T-cell (primary cell): Measurements from ENCODE around the gene CTSA. TPM values are rescaled to one million over a fixed set of nuclear protein-coding genes. Genes with fewer than 3 reads are reported as not detected.

Experiments used
- ATAC-seq, 4 experiments: fragments of 200-7000 bp in 3 of 4; fragments of 150-1000 bp in 1 of 4; cut with Tn5 transposase; replicated peaks in 1 of 4; 1 replicate in 3 of 4; 2 replicates in 1 of 4; pipeline ENCODE4 v1.10.0; 2021; ENCODE audit warnings: moderate library complexity in 3 of 4, mild to moderate bottlenecking in 2 of 4, moderate number of reproducible peaks in 1 of 4
- CTCF ChIA-PET, 2 donors: fragments of 300-600 bp; sonication (Branson Sonifier 250); formaldehyde crosslinking; loops; one replicate each; lab custom pipeline; 2022; ENCODE audit warnings: antibody characterized with exemption in 2 of 2; lab: Charles Lee
- POLR2A ChIA-PET, 2 donors: fragments of 300-600 bp; sonication (Branson Sonifier 250); formaldehyde crosslinking; loops; one replicate each; lab custom pipeline; 2022; ENCODE audit warnings: antibody characterized with exemption in 2 of 2; lab: Charles Lee
- DNase-seq, 35 experiments: peaks; one replicate each; pipeline versions ENCODE4 v3.0.0 to v3.0.0-alpha.2; 2013 to 2023
- H3K27ac ChIP-seq: one replicate; pipeline ENCODE4 v1.5.1; 2013; ENCODE audit warnings: low read length
- H3K27me3 ChIP-seq, 2 experiments: replicated peaks in 1 of 2; 1 replicate in 1 of 2; 2 replicates in 1 of 2; pipeline versions ENCODE4 v1.6.1 to v1.7.0; 2013; ENCODE audit warnings: low read length in 1 of 2, mixed read lengths in 1 of 2; ENCODE audit not compliant: control insufficient read depth in 2 of 2, insufficient read depth in 2 of 2; ENCODE audit errors: extremely low read depth in 1 of 2
- H3K36me3 ChIP-seq, 2 donors: 1 replicate in 1 of 2; 2 replicates in 1 of 2; pipeline versions ENCODE4 v1.6.1 to v1.7.0; 2013; ENCODE audit warnings: low read length in 1 of 2; ENCODE audit not compliant: control insufficient read depth in 2 of 2, insufficient read depth in 1 of 2; ENCODE audit errors: extremely low read depth in 1 of 2
- H3K4me1 ChIP-seq, 2 experiments: 1 replicate in 1 of 2; 2 replicates in 1 of 2; pipeline versions ENCODE4 v1.6.1 to v1.7.0; 2013; ENCODE audit warnings: low read length in 2 of 2, mixed read lengths in 1 of 2; ENCODE audit not compliant: insufficient read depth in 2 of 2, control insufficient read depth in 1 of 2; ENCODE audit errors: extremely low read depth in 1 of 2
- H3K4me3 ChIP-seq, 2 donors: 1 replicate in 1 of 2; 2 replicates in 1 of 2; pipeline versions ENCODE4 v1.5.1 to v1.7.0; 2013; ENCODE audit warnings: mild to moderate bottlenecking in 2 of 2, low read length in 1 of 2, moderate library complexity in 1 of 2; ENCODE audit not compliant: control insufficient read depth in 1 of 2; ENCODE audit errors: extremely low read depth in 1 of 2
- H3K9me3 ChIP-seq: 2 replicates; pipeline ENCODE4 v1.7.0; 2013
- H3K27ac Mint-ChIP-seq, 2 donors: one replicate each; pipeline ENCODE4 v1.8.0; 2020 to 2021; ENCODE audit warnings: mild to moderate bottlenecking in 2 of 2, mixed read lengths in 2 of 2
- H3K27me3 Mint-ChIP-seq, 2 donors: one replicate each; pipeline ENCODE4 v1.8.0; 2021 to 2022; ENCODE audit warnings: mixed read lengths in 2 of 2
- H3K36me3 Mint-ChIP-seq: one replicate; pipeline ENCODE4 v1.8.0; 2021; ENCODE audit warnings: mixed read lengths
- H3K4me1 Mint-ChIP-seq, 3 donors: one replicate each; pipeline ENCODE4 v1.8.0; 2020 to 2022; ENCODE audit warnings: mixed read lengths in 3 of 3, mild to moderate bottlenecking in 1 of 3
- H3K4me3 Mint-ChIP-seq, 3 donors: one replicate each; pipeline ENCODE4 v1.8.0; 2020 to 2022; ENCODE audit warnings: mild to moderate bottlenecking in 3 of 3, mixed read lengths in 3 of 3, moderate library complexity in 3 of 3
- H3K9me3 Mint-ChIP-seq, 3 donors: one replicate each; pipeline ENCODE4 v1.8.0; 2020 to 2022; ENCODE audit warnings: mixed read lengths in 3 of 3
- WGBS: methylation state at CpG from one replicate; pipeline ENCODE4 v1.1.5; 2013; ENCODE audit warnings: missing lambda C conversion rate; ENCODE audit not compliant: insufficient coverage; 5-methylcytosine and 5-hydroxymethylcytosine counted together
- total RNA-seq, 35 experiments: library from RNA in 6 of 35; stranded (reverse) in 6 of 35; fragments of 120-200 nt in 1 of 35; gene quantifications; one replicate each; pipeline versions ENCODE4 v1.2.1 to v1.2.4 and lab custom pipeline; 2013 to 2026

CTSA gene
- total RNA-seq, 5 donors from 2014 or later (not counting 1 experiment from before 2014, with no cell fraction given): 55.5 to 101 (median 85.1) TPM

DNA sequence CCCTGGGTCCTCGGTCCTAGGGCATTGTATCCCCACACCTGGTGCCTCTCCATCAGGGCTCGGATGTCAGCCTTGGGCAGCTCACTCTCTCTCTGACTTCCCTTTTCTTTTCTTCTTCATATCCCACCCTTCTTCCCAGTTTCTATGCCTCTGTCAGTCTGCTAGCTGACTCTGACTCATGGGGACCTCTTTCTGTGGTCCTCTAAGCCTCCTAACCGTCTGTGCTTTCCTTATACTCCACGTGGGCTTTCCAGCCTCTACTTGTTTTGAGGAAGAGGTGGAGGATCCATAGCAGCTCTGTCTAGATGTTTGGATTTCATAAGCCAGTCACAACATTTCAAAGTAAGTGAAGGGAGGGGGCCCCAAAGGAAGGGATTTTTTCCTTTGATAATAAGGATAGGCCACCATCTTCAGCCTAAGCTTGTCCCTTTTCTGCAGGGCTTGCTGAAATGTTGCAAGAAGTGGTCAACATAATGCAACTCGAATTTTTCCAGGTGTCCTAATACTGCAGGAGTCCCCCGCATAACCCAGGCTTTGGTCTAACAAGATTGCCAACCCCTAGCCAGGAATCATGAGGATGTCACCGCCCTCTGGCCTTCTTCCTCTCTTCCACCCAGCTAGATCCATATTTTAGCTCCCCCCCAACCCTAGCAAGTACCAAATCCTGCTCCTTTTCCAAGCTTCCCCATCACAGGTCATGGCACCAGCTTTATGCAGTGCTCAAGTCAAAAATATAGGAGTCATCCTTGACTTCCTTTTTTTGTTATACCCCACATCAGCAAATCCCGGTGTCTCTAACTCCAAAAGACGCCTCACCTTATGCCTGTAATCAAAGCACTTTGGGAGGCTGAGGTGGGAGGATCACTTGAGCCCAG is 29.6 kb downstream of the CTSA start:
- H3K9me3 ChIP-seq: no peaks in the 10 kb centered on the region
- ChIA-PET CTCF (no interaction called here), POLR2A (no interaction called here)
- Mint-ChIP-seq H3K4me3 (no peak overlapping the region), H3K36me3 (no peaks in the 10 kb centered on the region), H3K27me3 (peaks cover 24 to 41% of the 10 kb centered on the region in 2 donors), H3K4me1 (peaks cover 0 to 5% (median 3%) of the 10 kb centered on the region in 3 donors), H3K27ac (no peak overlapping the region), H3K9me3 (no peaks in the 10 kb centered on the region)
- no peak overlapping the region for H3K27ac ChIP-seq
- peaks cover 0 to 49% of the 10 kb centered on the region in 2 experiments for H3K27me3 ChIP-seq
- ATAC-seq (no peak), DNase-seq (no peak)
- 70% methylated on average over 5 of the region's 9 CpGs for WGBS
- H3K4me1 ChIP-seq: peaks cover 0 to 3% of the 10 kb centered on the region in 2 experiments
- H3K4me3 ChIP-seq: no peak overlapping the region
- no peaks in the 10 kb centered on the region for H3K36me3 ChIP-seq

GRCh38 chr20:45921337-45922189 is 30.4 kb downstream of the CTSA start:
- Mint-ChIP-seq H3K27me3 (peaks cover 16 to 32% of the 10 kb centered on the region in 2 donors), H3K9me3 (no peaks in the 10 kb centered on the region), H3K4me1 (peaks cover 0 to 5% (median 3%) of the 10 kb centered on the region in 3 donors), H3K27ac (no peak overlapping the region), H3K36me3 (no peaks in the 10 kb centered on the region), H3K4me3 (no peak overlapping the region)
- Histone ChIP-seq H3K27ac (no peak overlapping the region), H3K27me3 (peaks cover 0 to 42% of the 10 kb centered on the region in 2 experiments), H3K9me3 (no peaks in the 10 kb centered on the region), H3K4me3 (no peak overlapping the region), H3K4me1 (peaks cover 0 to 3% of the 10 kb centered on the region in 2 experiments), H3K36me3 (no peaks in the 10 kb centered on the region)
- 78% methylated on average over 6 of the region's 11 CpGs for WGBS
- POLR2A ChIA-PET: no interaction called here
- ATAC-seq (no peak), DNase-seq (no peak)
- CTCF ChIA-PET: interaction anchor here in 1 of 2 donors (0.7 kb wide), 1 partner anchor 129 kb away, joined by 3 read pairs; no protein-coding TSS in a partner anchor

- H3K27ac Mint-ChIP-seq: no peak overlapping the region
- no peaks in the 10 kb centered on the region for H3K9me3 ChIP-seq
These were observed 33.5 kb downstream of the CTSA start for GRCh38 chr20:45924391-45925261.

DNA sequence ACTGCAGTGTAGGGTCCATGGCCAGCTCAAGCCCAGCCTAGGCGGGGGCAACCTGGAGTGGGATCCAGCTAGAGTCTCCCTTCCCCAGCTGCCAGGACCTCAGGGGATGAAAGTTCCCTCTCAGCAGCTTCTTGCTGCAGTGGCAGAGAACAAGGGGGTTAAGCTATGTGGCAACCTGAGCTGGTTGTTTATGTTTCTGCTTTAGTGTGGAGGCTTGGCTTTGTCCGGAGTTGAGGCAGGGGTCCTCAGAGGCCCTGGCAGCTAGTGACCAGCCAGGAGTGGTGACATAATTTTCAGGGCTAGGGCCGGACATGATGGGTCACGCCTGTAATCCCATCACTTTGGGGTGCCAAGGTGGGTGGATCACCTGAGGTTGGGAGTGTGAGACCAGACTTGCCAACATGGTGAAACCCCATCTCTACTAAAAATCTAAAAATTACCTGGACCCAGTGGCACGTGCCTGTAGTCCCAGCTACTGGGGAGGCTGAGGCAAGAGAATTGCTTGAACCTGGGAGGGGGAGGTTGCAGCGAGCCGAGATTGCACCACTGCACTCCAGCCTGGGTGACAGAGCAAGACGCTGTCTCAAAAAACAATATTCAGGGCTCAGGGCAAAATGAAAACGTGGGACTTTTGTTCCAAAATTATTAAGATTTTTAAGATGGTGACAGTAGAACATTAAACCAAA is 34.8 kb downstream of the CTSA start:
- Mint-ChIP-seq H3K36me3 (no peaks in the 10 kb centered on the region), H3K27me3 (peaks cover 8 to 11% of the 10 kb centered on the region in 2 donors), H3K4me1 (peaks cover 0 to 5% (median 4%) of the 10 kb centered on the region in 3 donors), H3K4me3 (no peak overlapping the region), H3K27ac (no peak overlapping the region), H3K9me3 (no peaks in the 10 kb centered on the region)
- peaks cover 0 to 15% of the 10 kb centered on the region in 2 experiments for H3K27me3 ChIP-seq
- POLR2A ChIA-PET: no interaction called here
- peaks cover 0 to 3% of the 10 kb centered on the region in 2 experiments for H3K4me1 ChIP-seq
- no peaks in the 10 kb centered on the region for H3K9me3 ChIP-seq
- no peak overlapping the region for H3K27ac ChIP-seq
- H3K4me3 ChIP-seq: no peak overlapping the region
- 60% methylated on average over 3 of the region's 9 CpGs for WGBS
- ATAC-seq (no peak), DNase-seq (no peak)
- H3K36me3 ChIP-seq: no peaks in the 10 kb centered on the region
- CTCF ChIA-PET: interaction anchor here in 1 of 2 donors (0.6 kb wide), 1 partner anchor 19 kb away, joined by 6 read pairs; no protein-coding TSS in a partner anchor

More at GRCh38 chr20:45924391-45925261, 33.5 kb downstream of the CTSA start:
- Histone ChIP-seq H3K4me3 (no peak overlapping the region), H3K4me1 (peaks cover 0 to 3% of the 10 kb centered on the region in 2 experiments), H3K27ac (no peak overlapping the region), H3K27me3 (peaks cover 0 to 23% of the 10 kb centered on the region in 2 experiments), H3K36me3 (no peaks in the 10 kb centered on the region)
- no peak for ATAC-seq
- Mint-ChIP-seq H3K36me3 (no peaks in the 10 kb centered on the region), H3K9me3 (no peaks in the 10 kb centered on the region), H3K27me3 (peaks cover 15 to 22% of the 10 kb centered on the region in 2 donors), H3K4me3 (no peak overlapping the region), H3K4me1 (peaks cover 0 to 5% (median 4%) of the 10 kb centered on the region in 3 donors)
- CTCF ChIA-PET: no interaction called here
- POLR2A ChIA-PET: no interaction called here
- WGBS: 66% methylated on average over 6 of the region's 21 CpGs
- DNase-seq: no peak

DNA sequence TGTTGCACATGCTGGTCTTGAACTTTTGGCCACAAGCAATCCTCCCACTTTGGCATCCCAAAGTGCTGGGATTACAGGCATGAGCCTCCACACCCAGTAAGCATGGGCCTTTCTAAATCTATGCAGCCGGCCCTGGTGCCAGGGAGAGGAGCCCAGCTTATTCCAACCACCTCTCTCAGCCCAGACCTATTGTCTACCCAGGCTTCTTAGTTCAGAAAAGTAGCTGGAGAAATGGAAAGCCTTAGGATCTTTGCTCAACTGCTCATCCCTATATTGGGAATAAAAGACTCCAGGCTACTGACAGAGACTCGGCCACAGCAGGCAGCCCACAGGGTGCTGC is 35.6 kb downstream of the CTSA start:
- DNase-seq (no peak), ATAC-seq (no peak)
- H3K4me3 ChIP-seq: no peak overlapping the region
- no peaks in the 10 kb centered on the region for H3K36me3 Mint-ChIP-seq
- peaks cover under 1 to 4% of the 10 kb centered on the region in 2 donors for H3K27me3 Mint-ChIP-seq
- 100% methylated on average over 1 of the region's 2 CpGs for WGBS
- peaks cover 0 to 3% of the 10 kb centered on the region in 2 experiments for H3K4me1 ChIP-seq
- no peaks in the 10 kb centered on the region for H3K9me3 ChIP-seq
- ChIA-PET CTCF (interaction anchor here in 1 of 2 donors (0.7 kb wide), 1 partner anchor 157 kb away, joined by 3 read pairs; no protein-coding TSS in a partner anchor), POLR2A (no interaction called here)
- peaks cover 0 to 5% (median 4%) of the 10 kb centered on the region in 3 donors for H3K4me1 Mint-ChIP-seq
- no peak overlapping the region for H3K4me3 Mint-ChIP-seq
- H3K27ac ChIP-seq: no peak overlapping the region
- H3K27ac Mint-ChIP-seq: no peak overlapping the region
- no peaks in the 10 kb centered on the region for H3K9me3 Mint-ChIP-seq
- H3K36me3 ChIP-seq: no peaks in the 10 kb centered on the region
- H3K27me3 ChIP-seq: peaks cover 0 to 10% of the 10 kb centered on the region in 2 experiments
